Lower lobe of right lung (tissue), 2 donors: ENCODE data around the gene STIM1. TPM values are rescaled to one million over a fixed set of nuclear protein-coding genes. Genes with fewer than 3 reads are reported as not detected.

Experiments used
- ATAC-seq, 2 donors: fragments of 200-7000 bp; cut with Tn5 transposase; one replicate each; pipeline ENCODE4 v1.9.1; 2020 to 2022; ENCODE audit warnings: mild to moderate bottlenecking in 2 of 2, moderate library complexity in 2 of 2
- DNase-seq: peaks from one replicate; pipeline ENCODE4 v3.0.0-alpha.2; 2020
- H3K27ac ChIP-seq: fragments of 200-600 bp; one replicate; pipeline ENCODE4 v1.8.0; 2022
- H3K27me3 ChIP-seq: fragments of 200-600 bp; one replicate; pipeline ENCODE4 v1.8.0; 2022; ENCODE audit warnings: low read depth
- H3K36me3 ChIP-seq: fragments of 200-600 bp; one replicate; pipeline ENCODE4 v1.8.0; 2022; ENCODE audit warnings: mild to moderate bottlenecking
- H3K4me1 ChIP-seq: fragments of 200-600 bp; one replicate; pipeline ENCODE4 v1.8.0; 2022
- H3K4me3 ChIP-seq: fragments of 200-600 bp; one replicate; pipeline ENCODE4 v1.8.0; 2022; ENCODE audit warnings: mild to moderate bottlenecking
- H3K9me3 ChIP-seq: fragments of 200-600 bp; one replicate; pipeline ENCODE4 v1.8.0; 2022
- intact Hi-C: fragments of 100-400 bp; cut with DNase I; formaldehyde crosslinking; loops from one replicate; pipeline ENCODE4 v1.11.0; 2022
- total RNA-seq: library from RNA; stranded (reverse); fragmentation: NEBNext Ultra II Directional; extraction: Animal tissue kit (Norgen Biotek cat#: 25700); gene quantifications from one replicate; pipeline ENCODE4 v1.2.1, GENCODE V29; 2021
- TF ChIP-seq, protein P1 (sequence below): fragments of 200-600 bp; IDR thresholded peaks from one replicate; pipeline ENCODE4 v1.8.0; 2022; ENCODE audit warnings: antibody characterized with exemption, mild to moderate bottlenecking
- donor health status: DM: no; HTN: yes; CAD: no; lungs with severe emphysema.

The STIM1 gene
- total RNA-seq, 1 donor from 2014 or later: 59.5 TPM

DNA sequence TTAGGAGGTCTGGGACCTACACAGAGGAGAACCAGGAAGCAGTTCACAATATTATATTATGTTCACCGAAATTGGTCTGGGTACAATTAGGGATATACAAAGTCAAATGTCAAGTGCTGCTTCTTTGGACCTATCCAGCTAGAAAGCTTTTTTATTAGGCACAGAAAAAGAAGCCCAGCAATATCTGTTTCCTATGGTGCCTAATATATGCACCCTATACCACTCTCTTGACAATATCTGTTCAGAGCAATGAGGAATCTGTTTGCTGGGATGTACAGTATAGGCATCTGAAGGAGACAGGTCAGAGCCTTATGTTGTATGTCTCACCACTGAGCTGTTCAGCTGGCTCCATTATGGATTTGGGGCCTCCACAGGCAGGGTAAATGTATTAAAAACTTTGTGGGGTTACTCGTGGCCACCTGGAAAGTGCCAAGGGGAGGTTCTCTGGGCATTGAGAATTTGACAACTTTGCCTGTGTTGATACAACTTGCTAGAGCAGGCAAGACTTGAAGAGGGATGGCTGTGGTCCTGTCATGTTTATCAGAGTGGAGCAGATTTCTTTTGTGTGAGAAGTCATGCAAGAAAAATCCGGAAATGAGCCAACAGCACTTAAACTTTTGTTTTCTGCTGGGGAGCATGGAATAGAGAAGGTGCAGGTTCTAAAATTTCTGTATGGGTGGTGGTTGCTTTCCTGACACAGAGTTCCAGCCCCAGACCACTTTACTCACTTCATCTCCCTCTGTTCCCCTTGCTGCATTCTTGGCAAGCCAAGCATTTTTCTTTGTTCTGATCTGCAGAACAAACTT lies 10.1 kb downstream of the STIM1 start:
- Histone ChIP-seq H3K9me3 (no peaks in the 10 kb centered on the region), H3K27me3 (no peaks in the 10 kb centered on the region), H3K4me3 (no peak overlapping the region), H3K27ac (peak overlapping the region; percentile 69), H3K36me3 (no peaks in the 10 kb centered on the region), H3K4me1 (peaks cover 61% of the 10 kb centered on the region)
- TF ChIP-seq, protein P1, sequence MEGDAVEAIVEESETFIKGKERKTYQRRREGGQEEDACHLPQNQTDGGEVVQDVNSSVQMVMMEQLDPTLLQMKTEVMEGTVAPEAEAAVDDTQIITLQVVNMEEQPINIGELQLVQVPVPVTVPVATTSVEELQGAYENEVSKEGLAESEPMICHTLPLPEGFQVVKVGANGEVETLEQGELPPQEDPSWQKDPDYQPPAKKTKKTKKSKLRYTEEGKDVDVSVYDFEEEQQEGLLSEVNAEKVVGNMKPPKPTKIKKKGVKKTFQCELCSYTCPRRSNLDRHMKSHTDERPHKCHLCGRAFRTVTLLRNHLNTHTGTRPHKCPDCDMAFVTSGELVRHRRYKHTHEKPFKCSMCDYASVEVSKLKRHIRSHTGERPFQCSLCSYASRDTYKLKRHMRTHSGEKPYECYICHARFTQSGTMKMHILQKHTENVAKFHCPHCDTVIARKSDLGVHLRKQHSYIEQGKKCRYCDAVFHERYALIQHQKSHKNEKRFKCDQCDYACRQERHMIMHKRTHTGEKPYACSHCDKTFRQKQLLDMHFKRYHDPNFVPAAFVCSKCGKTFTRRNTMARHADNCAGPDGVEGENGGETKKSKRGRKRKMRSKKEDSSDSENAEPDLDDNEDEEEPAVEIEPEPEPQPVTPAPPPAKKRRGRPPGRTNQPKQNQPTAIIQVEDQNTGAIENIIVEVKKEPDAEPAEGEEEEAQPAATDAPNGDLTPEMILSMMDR: no peak
- DNase-seq: no peak
- intact Hi-C loops: no loop called here
- peak; percentile 29 to 62 for ATAC-seq

DNA sequence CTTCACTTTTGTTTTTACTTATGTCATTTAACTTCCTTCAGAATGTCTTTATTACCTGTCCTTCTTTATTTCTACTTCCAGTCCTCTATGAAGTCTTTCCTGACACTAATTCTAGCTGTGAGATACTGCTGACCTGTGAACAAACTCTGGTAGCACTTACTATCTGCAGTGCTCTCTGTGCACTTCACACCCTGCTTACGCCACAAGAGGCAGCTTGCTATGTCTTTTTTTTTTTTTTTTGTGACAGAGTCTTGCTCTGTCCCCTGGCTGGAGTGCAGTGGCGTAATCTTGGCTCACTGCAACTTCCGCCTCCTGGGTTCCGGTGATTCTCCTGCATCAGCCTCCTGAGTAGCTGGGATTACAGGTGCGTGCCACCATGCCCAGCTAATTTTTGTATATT lies 10.7 kb downstream of the STIM1 start:
- Histone ChIP-seq H3K27ac (peak overlapping the region; percentile 69), H3K9me3 (no peaks in the 10 kb centered on the region), H3K36me3 (no peaks in the 10 kb centered on the region), H3K4me1 (peaks cover 58% of the 10 kb centered on the region), H3K27me3 (no peaks in the 10 kb centered on the region), H3K4me3 (no peak overlapping the region)
- intact Hi-C loops: no loop called here
- TF ChIP-seq, protein P1: no peak
- DNase-seq (peak; percentile 85), ATAC-seq (peak; percentile 86 to 88)

DNA sequence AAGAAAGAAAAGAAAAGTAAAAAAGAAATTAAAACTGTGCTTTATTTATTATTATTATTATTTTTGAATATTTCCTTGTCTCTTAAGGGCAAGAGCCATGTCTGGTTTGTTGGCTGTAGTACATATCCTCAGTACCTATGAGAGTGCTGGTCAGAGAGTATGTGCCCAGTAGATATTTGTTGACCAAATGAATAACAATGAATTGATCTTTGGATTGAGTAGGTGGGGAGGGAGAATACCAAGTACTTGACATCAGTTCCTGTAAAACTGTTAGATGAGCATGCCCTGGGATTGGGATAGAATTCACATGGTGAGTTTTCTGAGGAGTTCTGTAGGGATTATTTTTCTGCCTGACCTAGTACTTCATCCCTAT lies 11.4 kb downstream of the STIM1 start:
- Histone ChIP-seq H3K27ac (peak overlapping the region; percentile 69), H3K4me1 (peaks cover 58% of the 10 kb centered on the region), H3K27me3 (no peaks in the 10 kb centered on the region), H3K4me3 (no peak overlapping the region), H3K36me3 (no peaks in the 10 kb centered on the region), H3K9me3 (no peaks in the 10 kb centered on the region)
- DNase-seq (no peak), ATAC-seq (no peak)
- TF ChIP-seq, protein P1: no peak
- intact Hi-C loops: no loop called here

DNA sequence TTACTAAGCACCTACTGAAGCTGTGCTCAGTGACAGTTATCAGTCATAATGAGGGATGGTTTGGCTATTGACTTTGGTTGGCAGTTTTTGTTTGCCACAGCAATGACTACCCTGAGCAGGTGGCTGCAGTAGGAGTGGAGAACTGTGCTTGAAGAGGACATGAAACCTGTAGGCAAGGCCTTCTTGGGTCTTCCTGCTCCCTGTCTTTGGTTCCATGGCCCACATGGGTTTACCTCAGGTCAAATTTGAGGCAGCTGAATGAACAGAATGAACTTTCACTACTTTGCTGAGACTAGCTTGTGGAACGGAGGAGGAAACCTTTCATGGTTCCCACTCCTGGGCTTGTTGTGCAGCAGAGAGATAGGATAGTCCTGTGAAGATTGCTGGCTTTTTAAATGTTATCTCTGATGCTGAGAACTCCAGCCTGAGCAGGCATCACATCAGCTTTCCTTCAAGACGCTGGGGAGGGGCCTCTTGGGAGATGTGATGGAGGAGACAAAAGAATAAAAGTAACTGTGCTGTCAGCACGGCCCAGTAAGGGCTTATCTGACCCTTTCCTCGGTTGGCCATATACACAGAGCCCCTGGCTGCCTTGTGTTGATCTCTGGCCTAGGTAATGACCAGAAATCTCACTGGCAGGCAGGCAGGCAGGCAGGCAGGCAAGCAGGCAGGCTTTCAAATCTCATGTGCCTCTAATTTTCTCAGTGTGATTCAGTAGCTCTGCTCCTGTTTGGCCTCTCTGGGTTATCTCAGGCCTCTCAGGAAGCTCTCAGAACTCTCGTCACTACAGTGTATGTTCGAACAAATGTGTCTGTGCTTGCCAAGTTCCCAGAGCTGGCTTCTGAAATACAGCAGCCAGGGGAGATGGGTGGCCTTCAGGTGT lies 12.0 kb downstream of the STIM1 start:
- intact Hi-C loops: no loop called here
- H3K27ac ChIP-seq: peak overlapping the region; percentile 69
- no peaks in the 10 kb centered on the region for H3K9me3 ChIP-seq
- no peak for DNase-seq
- H3K4me1 ChIP-seq: peaks cover 54% of the 10 kb centered on the region
- TF ChIP-seq, protein P1: no peak
- H3K27me3 ChIP-seq: no peaks in the 10 kb centered on the region
- H3K36me3 ChIP-seq: no peaks in the 10 kb centered on the region
- ATAC-seq: peak; percentile 55 to 72
- H3K4me3 ChIP-seq: no peak overlapping the region

DNA sequence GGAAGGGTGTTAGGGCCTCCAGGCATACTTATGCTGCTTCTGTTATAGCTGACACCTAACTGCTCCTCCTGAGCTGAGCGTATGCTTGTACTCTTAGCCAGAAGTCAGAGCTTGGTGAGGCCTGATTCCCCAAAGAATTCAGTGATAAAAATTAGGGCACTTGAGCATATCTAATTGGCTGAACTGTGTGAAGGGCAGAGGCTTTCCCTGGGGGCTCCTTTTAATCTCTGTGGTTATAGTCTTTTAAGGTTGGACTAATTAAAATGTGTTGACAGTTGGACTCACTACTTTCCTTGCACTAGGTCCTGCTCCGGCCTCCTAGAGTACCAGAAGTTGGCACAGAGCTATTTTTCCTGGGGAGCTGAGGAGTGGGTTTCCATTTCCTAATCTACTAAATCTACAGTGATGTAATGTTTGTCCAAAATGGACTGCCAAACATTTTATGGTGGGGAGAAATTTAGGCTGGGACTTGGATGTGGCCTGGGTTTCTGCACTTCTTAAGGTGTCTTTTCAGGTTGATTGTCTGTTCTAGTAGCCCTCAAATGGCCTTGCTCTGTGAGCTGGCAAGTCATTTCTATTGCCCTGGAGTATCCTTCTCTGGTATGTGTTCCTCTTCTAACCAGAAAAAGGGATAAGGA lies 18.4 kb downstream of the STIM1 start:
- Histone ChIP-seq H3K27ac (no peak overlapping the region), H3K4me3 (no peak overlapping the region), H3K4me1 (peaks cover 26% of the 10 kb centered on the region), H3K9me3 (no peaks in the 10 kb centered on the region), H3K36me3 (no peaks in the 10 kb centered on the region), H3K27me3 (no peaks in the 10 kb centered on the region)
- intact Hi-C loops: no loop called here
- ATAC-seq (no peak), DNase-seq (no peak)
- TF ChIP-seq, protein P1: no peak
